ENCODE data around the gene CNTN4. TPM values are rescaled to one million over a fixed set of nuclear protein-coding genes. Genes with fewer than 3 reads are reported as not detected.

Gene CNTN4
- total and polyA plus RNA-seq, 2 of the 8 experiments (the other 6 are each of a cell fraction or from before 2014, with no cell fraction given): 0.41 to 2.2 TPM

GRCh38 chr3:2888592-2888991, 789.9 kb downstream of the CNTN4 start (continued):
- TF ChIP-seq CBX8 (IDR thresholded peaks at IDR 0.05; ENCODE audit: borderline replicate concordance, low read depth, low read length) (no peak), TAF1 (IDR thresholded peaks at IDR 0.05; ENCODE audit: low read depth, low read length) (no peak)
